Ovary (tissue), 9 donors: ENCODE results near the gene MAST4. TPM values are rescaled to one million over a fixed set of nuclear protein-coding genes. Genes with fewer than 3 reads are reported as not detected.
"Not testable (repeated sequence)": the region's sequence is repeated elsewhere in the genome, so short reads cannot be mapped to it uniquely, and the experiment has no call there.

ENCODE experiments used
- DNase-seq, 5 donors: peaks; one replicate each; pipeline ENCODE4 v3.0.0-alpha.2; 2019 to 2020
- H3K27ac ChIP-seq, 2 donors: fragments of 200-600 bp; one replicate each; pipeline versions ENCODE4 v1.5.1 to v1.8.0; 2019 to 2022
- H3K27me3 ChIP-seq: fragments of 200-600 bp; one replicate; pipeline ENCODE4 v1.8.0; 2022
- H3K36me3 ChIP-seq: fragments of 200-600 bp; sonication (generic); one replicate; pipeline ENCODE4 v1.5.1; 2019
- H3K4me1 ChIP-seq: one replicate; pipeline ENCODE4 v1.8.1; 2013; ENCODE audit warnings: mild to moderate bottlenecking, moderate library complexity; ENCODE audit not compliant: insufficient read depth
- H3K4me3 ChIP-seq: fragments of 200-600 bp; sonication (generic); one replicate; pipeline ENCODE4 v1.5.1; 2017
- H3K9me3 ChIP-seq, 2 donors: fragments of 200-600 bp in 1 of 2; sonication (generic) in 1 of 2; one replicate each; pipeline versions ENCODE4 v1.5.1 to v1.8.1; 2013 to 2019; ENCODE audit warnings: mild to moderate bottlenecking in 1 of 2, moderate library complexity in 1 of 2
- EP300 ChIP-seq: sonication (generic); formaldehyde crosslinking; IDR thresholded peaks from one replicate; pipeline ENCODE4 v1.6.1; 2017; ENCODE audit warnings: antibody characterized with exemption
- POLR2A ChIP-seq: fragments of 450-650 bp; IDR thresholded peaks from one replicate; pipeline ENCODE4 v1.6.1; 2017; ENCODE audit warnings: antibody characterized with exemption, mild to moderate bottlenecking, moderate library complexity
- WGBS, 3 donors: extraction: QIAGEN DNeasy Blood & Tissue Kit in 1 of 3; methylation state at CpG; one replicate each; pipeline versions ENCODE4 v1.1.5 to v1.1.7; 2013 to 2017; 5-methylcytosine and 5-hydroxymethylcytosine counted together
- intact Hi-C, 4 donors: fragments of 100-400 bp; cut with DNase I; formaldehyde crosslinking; loops; one replicate each; pipeline versions ENCODE4 v1.11.0 to v1.15.1; 2022 to 2023
- polyA plus RNA-seq, 2 donors: library from polyadenylated mRNA; stranded (reverse); fragments of 200-250 nt in 1 of 2; fragments of 350-450 nt in 1 of 2; fragmentation: Illumina TruSeq in 1 of 2; extraction: RNeasy Lipid Tissue Mini Kit (QIAGEN cat#74804) in 1 of 2; gene quantifications; one replicate each; pipeline ENCODE4 v1.2.3, GENCODE V29; 2013 to 2014
- total RNA-seq, 7 donors: library from RNA; depleted of rRNA in 2 of 7; stranded (reverse); fragments of >200 nt in 2 of 7; fragmentation: NEBNext Ultra II Directional in 3 of 7; extraction: Animal tissue kit (Norgen Biotek cat#: 25700) in 3 of 7; gene quantifications; one replicate each; pipeline versions ENCODE4 v1.1.0 to v1.2.4, GENCODE V29; 2016 to 2023
- TF ChIP-seq, protein P1 (sequence below), 3 donors: fragments of 450-650 bp in 2 of 3; fragments of 200-600 bp in 1 of 3; IDR thresholded peaks; one replicate each; pipeline versions ENCODE4 v1.5.1 to v1.8.0; 2016 to 2022; ENCODE audit warnings: antibody characterized with exemption in 3 of 3, mild to moderate bottlenecking in 1 of 3
- donor health status: DM: no; HTN: no; CAD: no; lungs with moderate emphysema.
- donor health status: DM: no; HTN: no; CAD: no.
- donor health status: Bipolar disorder and iron deficiency.
- donor health status: DM: yes; HTN: yes; CAD: no.
- donor health status: DM: no; HTN: no; CAD: no.
- donor health status: DM: yes; HTN: yes; CAD: no.

Gene MAST4
- total and polyA plus RNA-seq, 9 donors = 11.6 to 86.3 (median 57.6) TPM

DNA sequence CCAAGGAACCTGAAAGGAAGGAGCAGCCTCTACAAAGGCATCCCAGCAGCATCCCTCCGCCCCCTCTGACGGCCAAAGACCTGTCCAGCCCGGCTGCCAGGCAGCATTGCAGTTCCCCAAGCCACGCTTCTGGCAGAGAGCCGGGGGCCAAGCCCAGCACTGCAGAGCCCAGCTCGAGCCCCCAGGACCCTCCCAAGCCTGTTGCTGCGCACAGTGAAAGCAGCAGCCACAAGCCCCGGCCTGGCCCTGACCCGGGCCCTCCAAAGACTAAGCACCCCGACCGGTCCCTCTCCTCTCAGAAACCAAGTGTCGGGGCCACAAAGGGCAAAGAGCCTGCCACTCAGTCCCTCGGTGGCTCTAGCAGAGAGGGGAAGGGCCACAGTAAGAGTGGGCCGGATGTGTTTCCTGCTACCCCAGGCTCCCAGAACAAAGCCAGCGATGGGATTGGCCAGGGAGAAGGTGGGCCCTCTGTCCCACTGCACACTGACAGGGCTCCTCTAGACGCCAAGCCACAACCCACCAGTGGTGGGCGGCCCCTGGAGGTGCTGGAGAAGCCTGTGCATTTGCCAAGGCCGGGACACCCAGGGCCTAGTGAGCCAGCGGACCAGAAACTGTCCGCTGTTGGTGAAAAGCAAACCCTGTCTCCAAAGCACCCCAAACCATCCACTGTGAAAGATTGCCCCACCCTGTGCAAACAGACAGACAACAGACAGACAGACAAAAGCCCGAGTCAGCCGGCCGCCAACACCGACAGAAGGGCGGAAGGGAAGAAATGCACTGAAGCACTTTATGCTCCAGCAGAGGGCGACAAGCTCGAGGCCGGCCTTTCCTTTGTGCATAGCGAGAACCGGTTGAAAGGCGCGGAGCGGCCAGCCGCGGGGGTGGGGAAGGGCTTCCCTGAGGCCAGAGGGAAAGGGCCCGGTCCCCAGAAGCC, 569.6 kb downstream of the MAST4 start:
- WGBS, 3 donors = 50 to 62% (median 55%) methylated on average over 34 to 36 of the region's 36 CpGs
- Histone ChIP-seq H3K27me3 (no peaks in the 10 kb centered on the region), H3K27ac (peak overlapping the region in 1 of 2 donors; percentile 26), H3K4me3 (peak overlapping the region; percentile 15), H3K36me3 (no peaks in the 10 kb centered on the region), H3K4me1 (no peaks in the 10 kb centered on the region), H3K9me3 (no peaks in the 10 kb centered on the region)
- TF ChIP-seq EP300 = no peak
- TF ChIP-seq, protein P1, sequence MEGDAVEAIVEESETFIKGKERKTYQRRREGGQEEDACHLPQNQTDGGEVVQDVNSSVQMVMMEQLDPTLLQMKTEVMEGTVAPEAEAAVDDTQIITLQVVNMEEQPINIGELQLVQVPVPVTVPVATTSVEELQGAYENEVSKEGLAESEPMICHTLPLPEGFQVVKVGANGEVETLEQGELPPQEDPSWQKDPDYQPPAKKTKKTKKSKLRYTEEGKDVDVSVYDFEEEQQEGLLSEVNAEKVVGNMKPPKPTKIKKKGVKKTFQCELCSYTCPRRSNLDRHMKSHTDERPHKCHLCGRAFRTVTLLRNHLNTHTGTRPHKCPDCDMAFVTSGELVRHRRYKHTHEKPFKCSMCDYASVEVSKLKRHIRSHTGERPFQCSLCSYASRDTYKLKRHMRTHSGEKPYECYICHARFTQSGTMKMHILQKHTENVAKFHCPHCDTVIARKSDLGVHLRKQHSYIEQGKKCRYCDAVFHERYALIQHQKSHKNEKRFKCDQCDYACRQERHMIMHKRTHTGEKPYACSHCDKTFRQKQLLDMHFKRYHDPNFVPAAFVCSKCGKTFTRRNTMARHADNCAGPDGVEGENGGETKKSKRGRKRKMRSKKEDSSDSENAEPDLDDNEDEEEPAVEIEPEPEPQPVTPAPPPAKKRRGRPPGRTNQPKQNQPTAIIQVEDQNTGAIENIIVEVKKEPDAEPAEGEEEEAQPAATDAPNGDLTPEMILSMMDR (IDR thresholded peaks at IDR 0.05) = peak; percentile 49 to 66 (median 59)
- intact Hi-C loops = loop anchor here in 2 of 4 donors (5.0 to 10.0 kb wide), 2 partner anchors 42 to 49 kb away; no protein-coding TSS in a partner anchor
- DNase-seq = peak; percentile 71 to 82 (median 77)

DNA sequence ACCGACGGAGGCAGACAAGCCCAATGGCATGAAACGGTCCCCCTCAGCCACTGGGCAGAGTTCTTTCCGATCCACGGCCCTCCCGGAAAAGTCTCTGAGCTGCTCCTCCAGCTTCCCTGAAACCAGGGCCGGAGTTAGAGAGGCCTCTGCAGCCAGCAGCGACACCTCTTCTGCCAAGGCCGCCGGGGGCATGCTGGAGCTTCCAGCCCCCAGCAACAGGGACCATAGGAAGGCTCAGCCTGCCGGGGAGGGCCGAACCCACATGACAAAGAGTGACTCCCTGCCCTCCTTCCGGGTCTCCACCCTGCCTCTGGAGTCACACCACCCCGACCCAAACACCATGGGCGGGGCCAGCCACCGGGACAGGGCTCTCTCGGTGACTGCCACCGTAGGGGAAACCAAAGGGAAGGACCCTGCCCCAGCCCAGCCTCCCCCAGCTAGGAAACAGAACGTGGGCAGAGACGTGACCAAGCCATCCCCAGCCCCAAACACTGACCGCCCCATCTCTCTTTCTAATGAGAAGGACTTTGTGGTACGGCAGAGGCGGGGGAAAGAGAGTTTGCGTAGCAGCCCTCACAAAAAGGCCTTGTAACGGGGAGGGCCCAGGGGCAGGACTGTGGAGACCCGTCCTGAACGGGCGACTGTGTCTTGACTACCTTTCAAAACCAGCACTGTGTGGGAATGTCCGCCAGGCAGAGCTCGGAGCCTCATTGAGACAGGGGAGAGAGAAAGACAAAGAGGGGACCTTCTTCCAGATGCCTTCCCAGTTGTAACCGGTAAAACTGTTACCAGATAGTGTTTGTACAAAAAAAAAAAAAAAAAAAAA, 570.5 kb downstream of the MAST4 start:
- intact Hi-C loops = loop anchor here in 2 of 4 donors (5.0 to 10.0 kb wide), 2 partner anchors 41 to 48 kb away; no protein-coding TSS in a partner anchor

DNA sequence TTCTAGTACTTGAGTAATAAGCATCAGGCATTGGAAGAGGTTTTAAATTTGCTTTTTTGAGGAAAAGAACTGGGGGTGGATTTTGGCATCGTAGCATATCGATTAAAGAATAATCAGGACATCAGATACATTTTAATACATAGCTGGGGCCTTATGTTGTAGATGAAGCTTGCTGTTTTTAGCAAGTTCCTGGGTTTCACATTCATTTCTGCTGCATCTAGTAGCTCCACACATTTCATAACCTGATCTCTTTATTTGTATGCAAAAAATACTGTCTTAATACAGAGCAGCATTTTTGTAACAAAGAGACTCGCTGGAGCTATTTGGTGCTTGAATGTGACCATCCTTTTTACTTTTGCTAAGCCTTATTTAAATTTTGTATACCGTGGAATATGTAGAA, 571.9 kb downstream of the MAST4 start:
- intact Hi-C loops = loop anchor here in 2 of 4 donors (5.0 to 10.0 kb wide), 2 partner anchors 39 to 47 kb away; no protein-coding TSS in a partner anchor
- H3K4me1 ChIP-seq = no peaks in the 10 kb centered on the region
- no peak overlapping the region for H3K27ac ChIP-seq
- 96 to 98% (median 97%) methylated on average over 4 of the region's 4 CpGs for WGBS, 3 donors
- H3K36me3 ChIP-seq = no peaks in the 10 kb centered on the region
- H3K9me3 ChIP-seq = no peaks in the 10 kb centered on the region
- H3K4me3 ChIP-seq = no peak overlapping the region
- TF ChIP-seq, protein P1 (IDR thresholded peaks at IDR 0.05) = no peak
- TF ChIP-seq POLR2A (no peak), EP300 (no peak)
- no peak for DNase-seq
- H3K27me3 ChIP-seq = no peaks in the 10 kb centered on the region

More for the DNA sequence above, 570.5 kb downstream of the MAST4 start:
- peak in 2 of 5 donors; percentile 19 to 21 for DNase-seq
- Histone ChIP-seq H3K9me3 (no peaks in the 10 kb centered on the region), H3K27me3 (no peaks in the 10 kb centered on the region), H3K4me3 (peak overlapping the region; percentile 15), H3K4me1 (no peaks in the 10 kb centered on the region), H3K36me3 (no peaks in the 10 kb centered on the region), H3K27ac (peak overlapping the region in 1 of 2 donors; percentile 26)
- WGBS, 3 donors = 68 to 75% (median 69%) methylated on average over 31 of the region's 31 CpGs
- no peak for TF ChIP-seq POLR2A

DNA sequence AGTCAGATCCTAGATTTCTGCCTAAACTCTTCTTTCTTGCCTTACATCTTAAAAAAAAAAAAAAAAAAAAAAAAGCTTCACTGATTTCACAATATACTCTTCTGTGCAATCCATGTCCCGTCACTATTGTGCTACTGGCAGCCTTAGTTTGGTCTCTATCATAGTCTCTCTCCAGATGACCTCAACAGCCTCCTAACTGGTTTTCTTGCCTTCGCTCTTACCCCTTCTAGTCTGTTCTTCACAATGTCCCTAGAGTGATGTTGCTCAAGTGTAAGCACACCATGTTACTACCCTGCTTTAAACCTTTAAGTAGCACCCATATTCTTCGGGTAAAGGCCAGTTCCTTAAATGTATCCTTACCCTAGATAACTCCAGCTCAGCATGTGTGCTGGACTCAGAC, 574.6 kb downstream of the MAST4 start:
- 90 to 96% (median 93%) methylated on average over 3 of the region's 3 CpGs for WGBS, 3 donors
- Histone ChIP-seq H3K4me1 (no peaks in the 10 kb centered on the region), H3K9me3 (no peaks in the 10 kb centered on the region), H3K36me3 (no peaks in the 10 kb centered on the region), H3K27me3 (no peaks in the 10 kb centered on the region), H3K4me3 (no peak overlapping the region), H3K27ac (no peak overlapping the region)
- intact Hi-C loops = no loop called here
- TF ChIP-seq EP300 = no peak
- TF ChIP-seq POLR2A = no peak
- TF ChIP-seq, protein P1 (IDR thresholded peaks at IDR 0.05) = no peak
- DNase-seq = no peak

DNA sequence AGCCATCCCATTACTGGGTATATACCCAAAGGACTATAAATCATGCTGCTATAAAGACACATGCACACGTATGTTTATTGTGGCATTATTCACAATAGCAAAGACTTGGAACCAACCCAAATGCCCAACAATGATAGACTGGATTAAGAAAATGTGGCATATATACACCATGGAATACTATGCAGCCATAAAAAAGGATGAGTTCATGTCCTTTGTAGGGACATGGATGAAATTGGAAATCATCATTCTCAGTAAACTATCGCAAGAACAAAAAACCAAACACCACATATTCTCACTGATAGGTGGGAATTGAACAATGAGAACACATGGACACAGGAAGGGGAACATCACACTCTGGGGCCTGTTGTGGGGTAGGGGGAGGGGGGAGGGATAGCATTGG, 577.2 kb downstream of the MAST4 start:
- H3K4me1 ChIP-seq, H3K27ac ChIP-seq, DNase-seq, H3K36me3 ChIP-seq, H3K9me3 ChIP-seq, H3K27me3 ChIP-seq, intact Hi-C loops, H3K4me3 ChIP-seq: not testable (repeated sequence)
- WGBS, 3 donors = 33 to 100% (median 100%) methylated on average over 1 of the region's 2 CpGs
